Mammary microvascular endothelial cell (primary cell): ENCODE results near the gene STAT1. TPM values are rescaled to one million over a fixed set of nuclear protein-coding genes. Genes with fewer than 3 reads are reported as not detected.

ENCODE experiments used
- total RNA-seq: library from RNA; depleted of rRNA; stranded (reverse); fragments of >200 nt; gene quantifications from 2 replicates; pipeline ENCODE4 v1.2.3, GENCODE V29; 2015

Gene STAT1
- 78.5 and 83.7 TPM in 2 replicates for total RNA-seq

GRCh38 chr2:191013932-191014652, at the start of gene STAT1:
TSS of gene STAT1 (minus strand) at chr2:191014171. CDS start at chr2:191010003, 4,168 bp downstream.

Other genes starting within 250 kb of the STAT1 start
- gene GLS, start 133.3 kb downstream of the STAT1 start, total RNA-seq = 68.4 and 69.3 TPM in 2 replicates
- 0.27 TPM in 1 of 2 replicates, not detected in the other for gene STAT4, start 136.8 kb upstream of the STAT1 start, total RNA-seq
- gene MYO1B, start 231.2 kb upstream of the STAT1 start, total RNA-seq = 64.7 and 72.5 TPM in 2 replicates